HCT116 (cell line): ENCODE measurements around the gene SLC25A10. TPM values are rescaled to one million over a fixed set of nuclear protein-coding genes. Genes with fewer than 3 reads are reported as not detected.

Experiments
- ATAC-seq: fragments of 200-7000 bp; cut with Tn5 transposase; 2 replicates; pipeline ENCODE4 v1.9.1; 2020; ENCODE audit warnings: mild to moderate bottlenecking, moderate library complexity
- BruUV-seq: library from RNA; stranded (reverse); fragments of 400-500 nt; replicated peaks from 2 replicates; lab custom pipeline; 2021; lab: Mats Ljungman, UMichigan
- CTCF ChIA-PET: fragments of 300-600 bp; sonication (Branson Sonifier 250); formaldehyde crosslinking; loops from one replicate; lab custom pipeline; 2021; ENCODE audit warnings: antibody characterized with exemption; lab: Charles Lee
- POLR2A ChIA-PET: fragments of 300-600, 350-600 bp; sonication (Branson Sonifier 250); formaldehyde crosslinking; loops from one replicate; lab custom pipeline; 2021; ENCODE audit warnings: antibody characterized with exemption; lab: Charles Lee
- RAD21 ChIA-PET, 2 experiments: fragments of 300-600 bp; sonication (Branson Sonifier 250); formaldehyde crosslinking; loops; one replicate each; lab custom pipeline; 2023; ENCODE audit warnings: low total read pairs in 2 of 2; ENCODE audit not compliant: uncharacterized antibody in 2 of 2, unreplicated experiment in 2 of 2, low non-redundant PET in 1 of 2; lab: Charles Lee
- DNase-seq: peaks from one replicate; pipeline ENCODE4 v3.0.0-alpha.2; 2010; ENCODE audit warnings: low read depth, low spot score
- H2AFZ ChIP-seq: fragments of 200-600 bp; shearing (Covaris generic), sonication (generic); 2 replicates; pipeline ENCODE4 v1.6.1; 2017; ENCODE audit warnings: low read depth, mixed run types, mixed read lengths, antibody characterized with exemption, low read length; ENCODE audit not compliant: poor library complexity, severe bottlenecking
- H3K27ac ChIP-seq: 2 replicates; pipeline ENCODE4 v1.5.1; 2012; ENCODE audit warnings: low read depth, low read length
- H3K27me3 ChIP-seq: fragments of 200-600 bp; sonication (generic); 2 replicates; pipeline ENCODE4 v1.6.1; 2016; ENCODE audit warnings: mixed run types, low read length, mixed read lengths; ENCODE audit not compliant: insufficient read depth
- H3K36me3 ChIP-seq, 2 experiments: fragments of 200-500 bp in 1 of 2; fragments of 200-600 bp in 1 of 2; sonication (Bioruptor generic) in 1 of 2; sonication (generic) in 1 of 2; 2 replicates each; pipeline versions ENCODE4 v1.5.1 to v1.6.1; 2014 to 2016; ENCODE audit warnings: low read length in 2 of 2, inconsistent platforms in 1 of 2, mixed read lengths in 1 of 2, mixed run types in 1 of 2; ENCODE audit not compliant: insufficient read depth in 2 of 2, control insufficient read depth in 1 of 2
- H3K4me1 ChIP-seq, 2 experiments: fragments of 200-600 bp in 1 of 2; sonication (generic) in 1 of 2; 2 replicates each; pipeline versions ENCODE4 v1.5.1 to v1.6.1; 2012 to 2017; ENCODE audit warnings: low read length in 2 of 2, inconsistent platforms in 1 of 2, mild to moderate bottlenecking in 1 of 2, mixed read lengths in 1 of 2, mixed run types in 1 of 2, moderate library complexity in 1 of 2; ENCODE audit not compliant: insufficient read depth in 2 of 2, control insufficient read depth in 1 of 2
- H3K4me2 ChIP-seq: fragments of 200-600 bp; sonication (generic); 2 replicates; pipeline ENCODE4 v1.6.1; 2017; ENCODE audit warnings: mixed run types, low read length, mixed read lengths
- H3K4me3 ChIP-seq, 2 experiments: fragments of 200-600 bp in 1 of 2; sonication (generic) in 1 of 2; replicated peaks in 1 of 2; 2 replicates each; pipeline ENCODE4 v1.5.1; 2011 to 2016; ENCODE audit warnings: low read length in 2 of 2, control low read depth in 1 of 2, low read depth in 1 of 2, mild to moderate bottlenecking in 1 of 2, mixed read lengths in 1 of 2, mixed run types in 1 of 2
- H3K79me2 ChIP-seq: fragments of 200-600 bp; sonication (generic); 2 replicates; pipeline ENCODE4 v1.6.1; 2017; ENCODE audit warnings: mild to moderate bottlenecking, mixed run types, low read length, moderate library complexity, mixed read lengths; ENCODE audit not compliant: insufficient read depth
- H3K9ac ChIP-seq: fragments of 200-600 bp; sonication (generic); 2 replicates; pipeline ENCODE4 v1.6.1; 2016; ENCODE audit warnings: low read length, mixed read lengths
- H3K9me2 ChIP-seq: fragments of 200-600 bp; sonication (generic), shearing (Covaris generic); 2 replicates; pipeline ENCODE4 v1.6.1; 2017; ENCODE audit warnings: mixed run types, mild to moderate bottlenecking, moderate library complexity; ENCODE audit not compliant: insufficient read depth
- H3K9me3 ChIP-seq, 2 experiments: fragments of 200-500 bp in 1 of 2; fragments of 200-600 bp in 1 of 2; sonication (Bioruptor generic) in 1 of 2; sonication (generic) in 1 of 2; 2 replicates each; pipeline ENCODE4 v1.6.1; 2014 to 2017; ENCODE audit warnings: low read length in 2 of 2, mixed read lengths in 2 of 2, inconsistent platforms in 1 of 2, low read depth in 1 of 2, mild to moderate bottlenecking in 1 of 2, mixed run types in 1 of 2, moderate library complexity in 1 of 2; ENCODE audit not compliant: control insufficient read depth in 1 of 2, insufficient read depth in 1 of 2
- H4K20me1 ChIP-seq: fragments of 200-600 bp; sonication (generic), shearing (Covaris generic); 2 replicates; pipeline ENCODE4 v1.6.1; 2017; ENCODE audit warnings: mixed run types, mild to moderate bottlenecking, moderate library complexity; ENCODE audit not compliant: insufficient read depth
- SIN3A ChIP-seq: IDR thresholded peaks from 2 replicates; pipeline ENCODE4 v1.6.1; 2012; ENCODE audit warnings: low read depth
- intact Hi-C: fragments of 100-400 bp; cut with micrococcal nuclease; formaldehyde crosslinking; loops from 2 replicates; pipeline ENCODE4 v1.10.0; 2022
- total RNA-seq: library from RNA; stranded (reverse); gene quantifications from one replicate; pipeline ENCODE4 v1.2.1, GENCODE V29; 2021; ENCODE audit not compliant: unreplicated experiment
- TF ChIP-seq, protein P1 (sequence below): IDR thresholded peaks from 2 replicates; pipeline ENCODE4 v1.6.1; 2011; ENCODE audit warnings: mild to moderate bottlenecking, low read length, moderate library complexity; ENCODE audit not compliant: insufficient replicate concordance; ENCODE audit errors: extremely low read depth
- TF ChIP-seq, protein P2 (sequence below): IDR thresholded peaks from 2 replicates; pipeline ENCODE4 v1.6.1; 2012

Gene SLC25A10
- total RNA-seq, 1 experiment from 2014 or later: 70.8 TPM

DNA sequence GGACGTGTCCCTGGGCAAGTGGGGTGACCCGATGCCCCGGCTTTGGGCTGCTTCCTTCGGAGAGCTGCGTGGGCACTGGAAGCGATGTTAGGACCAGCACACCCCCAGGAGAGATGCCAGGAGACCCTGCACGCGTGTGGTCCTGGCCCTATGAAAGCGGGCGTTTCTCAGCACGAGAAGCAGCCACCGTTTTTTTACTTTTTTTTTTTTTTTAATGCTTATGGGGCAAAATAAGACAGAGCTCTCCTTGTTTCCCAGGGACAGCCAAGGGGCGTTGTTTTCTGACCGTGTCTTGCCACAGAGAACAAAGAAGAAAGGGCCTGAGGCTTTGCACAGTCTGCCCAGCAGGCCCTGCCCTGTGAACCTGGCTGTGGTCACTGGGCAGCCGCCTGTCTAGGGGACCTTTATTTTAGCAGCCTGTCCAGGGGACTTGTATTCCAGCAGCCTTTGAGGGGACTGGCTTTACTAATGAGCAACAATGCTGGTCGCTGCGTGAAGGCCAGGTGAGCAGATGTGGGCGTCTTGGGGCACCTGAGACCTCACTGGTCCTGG lies 996 bp downstream of the SLC25A10 start:
- Histone ChIP-seq H3K36me3 (peaks cover 4 to 5% of the 10 kb centered on the region in 2 experiments; a peak in 3 of 4 replicates), H3K79me2 (peaks cover 34% of the 10 kb centered on the region), H3K4me3 (peak overlapping the region; percentile 66 to 96), H3K9me3 (no peaks in the 10 kb centered on the region), H3K4me2 (peak overlapping the region; percentile 100), H3K27ac (peak overlapping the region; percentile 96), H3K9ac (peak overlapping the region; percentile 93), H3K4me1 (peaks cover 32 to 48% of the 10 kb centered on the region in 2 experiments), H2AFZ (no peak overlapping the region), H3K27me3 (no peaks in the 10 kb centered on the region), H3K9me2 (no peaks in the 10 kb centered on the region), H4K20me1 (no peaks in the 10 kb centered on the region)
- TSS peak; percentile 10 for BruUV-seq
- intact Hi-C loops: no loop called here
- ATAC-seq: no peak
- CTCF ChIA-PET: interaction anchor here (1.5 kb wide), 1 partner anchor 9 kb away, joined by 8 read pairs; no protein-coding TSS in a partner anchor
- RAD21 ChIA-PET: interaction anchor here in 1 of 2 experiments (1.2 kb wide), 1 partner anchor 9 kb away, joined by 4 read pairs; no protein-coding TSS in a partner anchor
- no peak for DNase-seq
- POLR2A ChIA-PET: interaction anchor here (0.8 to 1.9 kb wide), 5 partner anchors 9 to 215 kb away, joined by 3 to 5 read pairs (median 3); partner anchors contain the start of genes MAFG and MRPL12
- TF ChIP-seq, protein P1, sequence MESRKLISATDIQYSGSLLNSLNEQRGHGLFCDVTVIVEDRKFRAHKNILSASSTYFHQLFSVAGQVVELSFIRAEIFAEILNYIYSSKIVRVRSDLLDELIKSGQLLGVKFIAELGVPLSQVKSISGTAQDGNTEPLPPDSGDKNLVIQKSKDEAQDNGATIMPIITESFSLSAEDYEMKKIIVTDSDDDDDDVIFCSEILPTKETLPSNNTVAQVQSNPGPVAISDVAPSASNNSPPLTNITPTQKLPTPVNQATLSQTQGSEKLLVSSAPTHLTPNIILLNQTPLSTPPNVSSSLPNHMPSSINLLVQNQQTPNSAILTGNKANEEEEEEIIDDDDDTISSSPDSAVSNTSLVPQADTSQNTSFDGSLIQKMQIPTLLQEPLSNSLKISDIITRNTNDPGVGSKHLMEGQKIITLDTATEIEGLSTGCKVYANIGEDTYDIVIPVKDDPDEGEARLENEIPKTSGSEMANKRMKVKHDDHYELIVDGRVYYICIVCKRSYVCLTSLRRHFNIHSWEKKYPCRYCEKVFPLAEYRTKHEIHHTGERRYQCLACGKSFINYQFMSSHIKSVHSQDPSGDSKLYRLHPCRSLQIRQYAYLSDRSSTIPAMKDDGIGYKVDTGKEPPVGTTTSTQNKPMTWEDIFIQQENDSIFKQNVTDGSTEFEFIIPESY: no peak
- TF ChIP-seq, protein P2, sequence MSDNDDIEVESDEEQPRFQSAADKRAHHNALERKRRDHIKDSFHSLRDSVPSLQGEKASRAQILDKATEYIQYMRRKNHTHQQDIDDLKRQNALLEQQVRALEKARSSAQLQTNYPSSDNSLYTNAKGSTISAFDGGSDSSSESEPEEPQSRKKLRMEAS: 0 out of 2 replicates have a peak, but pooled peaks have one; percentile 37
- no peak for TF ChIP-seq SIN3A
